Glomerular visceral epithelial cell (primary cell): Measurements from ENCODE around the gene GMPR.
A peak's percentile ranks its signal among the peaks of the same experiment; 100 is the strongest.

Experiments
- DNase-seq: peaks from one replicate; pipeline ENCODE4 v3.0.0-alpha.2; 2016; ENCODE audit errors: extremely low spot score

Gene GMPR

DNA sequence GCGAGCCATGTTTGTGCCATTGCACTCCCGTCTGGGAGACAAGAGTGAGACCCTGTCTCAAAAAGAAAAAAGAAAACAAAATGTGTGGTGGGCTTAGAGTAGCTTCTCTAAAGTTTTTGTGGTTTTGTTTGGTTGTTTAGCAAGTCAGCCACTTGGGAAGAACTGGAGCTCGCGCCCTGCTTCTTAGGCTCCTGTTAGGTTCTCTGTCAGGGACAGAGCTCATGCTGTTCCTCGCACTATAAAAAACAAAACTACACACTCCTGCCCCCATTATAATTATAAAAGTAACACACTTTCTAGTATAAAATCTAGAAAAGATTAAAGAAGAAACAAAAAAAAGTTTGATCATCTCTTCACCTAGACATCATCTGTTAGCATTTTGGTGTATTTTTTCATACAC is 33.0 kb downstream of the GMPR start:
- no peak for DNase-seq

DNA sequence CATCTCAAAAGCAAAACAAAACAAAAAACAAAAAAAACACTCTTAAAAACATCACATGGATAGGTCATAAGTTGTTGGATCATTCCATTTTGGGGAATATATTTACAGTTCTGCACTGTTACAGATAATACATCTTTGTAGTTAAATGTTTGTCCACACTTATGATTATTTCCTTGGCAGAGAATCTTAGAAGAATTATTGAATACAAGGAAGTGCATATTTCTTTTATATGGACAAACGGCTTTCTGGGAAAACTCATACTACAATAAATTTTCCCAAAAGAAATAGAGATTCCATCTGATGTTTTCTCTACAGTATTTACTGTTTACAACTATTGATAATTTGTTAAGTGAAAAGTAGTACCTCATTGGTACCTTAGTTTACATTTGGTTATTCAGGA is 33.8 kb downstream of the GMPR start:
- DNase-seq, result no peak

DNA sequence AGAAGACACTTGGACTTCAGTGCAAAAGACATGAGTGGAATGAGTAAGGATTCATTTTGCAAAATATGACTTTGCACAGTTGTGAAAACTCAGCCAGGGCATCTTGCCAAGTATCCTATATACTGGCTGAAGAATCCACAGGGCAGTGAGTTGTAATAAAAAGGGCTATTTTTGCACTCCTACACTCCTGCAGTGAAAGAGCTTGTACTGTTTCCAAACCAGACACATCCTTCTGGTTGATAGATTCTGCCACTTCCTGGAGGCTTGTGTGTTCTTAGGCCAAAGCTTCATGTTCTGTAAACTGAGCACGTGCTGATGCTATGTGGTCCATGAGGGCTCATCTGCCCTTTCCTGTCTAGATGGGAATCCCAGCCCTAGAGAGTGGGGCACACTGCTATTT is 34.9 kb downstream of the GMPR start:
- DNase-seq, result no peak

DNA sequence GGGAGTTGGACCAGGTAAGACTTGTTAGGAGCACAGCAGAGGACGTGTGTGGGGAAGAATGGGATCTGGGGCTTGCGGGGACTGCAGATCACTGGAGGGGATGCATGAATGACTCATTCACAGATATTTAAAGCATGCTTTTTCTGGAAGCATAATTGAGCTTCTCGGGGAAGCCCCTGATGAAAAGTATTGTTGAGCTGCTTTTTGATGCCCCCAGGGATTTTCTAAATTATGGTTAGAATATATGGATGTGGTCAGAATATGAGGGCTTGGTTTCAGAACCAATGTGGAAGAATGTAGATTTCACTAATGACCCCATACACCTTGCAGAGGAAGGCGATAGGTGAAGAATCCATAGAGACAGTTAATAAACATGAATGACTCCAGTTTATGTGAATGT is 36.1 kb downstream of the GMPR start:
- DNase-seq, result no peak

DNA sequence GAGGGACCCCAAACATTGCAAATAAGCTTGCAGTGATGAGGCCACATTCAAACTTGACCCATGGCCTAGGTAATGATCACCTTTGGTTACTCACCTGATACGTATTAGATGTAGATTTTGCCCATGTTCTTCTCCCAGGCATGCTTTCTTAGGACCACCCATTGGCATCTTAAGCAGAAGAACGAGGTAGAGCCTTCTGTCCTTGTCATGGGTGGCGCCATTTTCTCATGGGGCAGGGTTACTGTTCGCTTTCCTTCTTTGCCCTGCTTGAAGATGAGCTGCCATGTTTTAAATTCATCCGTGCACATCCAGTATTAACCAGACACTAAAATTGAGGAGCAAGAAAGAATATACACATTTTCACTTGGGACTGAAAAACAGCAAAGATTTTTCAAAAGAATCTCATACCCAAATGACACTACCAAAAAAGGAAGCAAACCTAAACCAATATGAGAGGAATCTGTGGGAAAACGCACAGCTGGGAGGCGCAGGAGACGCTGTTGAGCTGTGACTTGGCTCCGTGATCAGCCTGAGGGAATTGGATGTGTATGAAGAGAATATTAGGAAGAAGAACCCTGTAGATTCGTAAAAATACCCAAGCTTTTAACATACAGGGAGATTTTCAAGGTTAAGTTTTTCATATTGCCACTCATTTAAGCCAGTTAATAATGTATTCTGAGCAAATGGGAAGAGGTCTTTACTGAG is 36.6 kb downstream of the GMPR start:
- no peak for DNase-seq

DNA sequence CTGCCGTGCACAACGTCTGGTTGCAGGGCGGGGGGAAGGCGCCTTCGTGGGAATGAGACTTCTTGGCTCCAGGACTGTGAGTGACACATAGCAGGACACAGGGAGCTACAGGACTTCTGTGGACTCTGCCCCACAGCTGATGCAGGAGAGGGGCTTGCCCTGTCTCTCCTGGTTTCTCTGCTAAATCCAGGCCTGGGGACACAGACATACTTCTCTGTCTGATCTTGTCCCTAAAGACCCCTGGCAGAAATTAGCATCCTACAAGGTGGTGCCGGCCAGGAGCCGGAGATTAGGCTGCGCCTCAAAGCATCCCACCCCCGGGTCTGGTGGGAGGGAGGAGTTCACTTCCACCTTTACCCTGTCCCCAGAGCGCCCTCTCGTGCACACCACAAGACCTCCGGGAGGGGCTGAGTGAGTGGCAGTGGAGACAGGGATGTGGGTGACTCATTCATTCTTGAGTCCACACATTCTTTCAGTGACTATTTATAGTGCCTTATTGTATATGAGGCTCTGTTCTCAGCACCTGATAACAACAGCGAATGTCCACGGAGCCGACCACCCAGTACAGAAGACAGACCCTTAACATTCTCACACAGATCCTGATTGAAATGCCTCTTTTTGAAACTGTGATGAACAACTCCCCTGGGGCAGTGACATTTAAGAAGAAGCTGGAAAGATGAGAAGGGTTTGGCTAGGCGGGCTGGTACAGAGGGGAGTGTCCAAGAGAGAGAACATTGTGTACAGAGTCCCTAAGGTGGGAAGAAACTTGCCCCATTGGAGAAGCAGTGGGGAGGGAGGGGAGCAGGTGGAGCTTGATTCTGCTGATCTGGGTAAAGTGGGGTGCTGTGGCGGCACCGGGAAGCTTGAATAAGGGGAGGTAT is 39.0 kb downstream of the GMPR start:
- peak; percentile 85 for DNase-seq

DNA sequence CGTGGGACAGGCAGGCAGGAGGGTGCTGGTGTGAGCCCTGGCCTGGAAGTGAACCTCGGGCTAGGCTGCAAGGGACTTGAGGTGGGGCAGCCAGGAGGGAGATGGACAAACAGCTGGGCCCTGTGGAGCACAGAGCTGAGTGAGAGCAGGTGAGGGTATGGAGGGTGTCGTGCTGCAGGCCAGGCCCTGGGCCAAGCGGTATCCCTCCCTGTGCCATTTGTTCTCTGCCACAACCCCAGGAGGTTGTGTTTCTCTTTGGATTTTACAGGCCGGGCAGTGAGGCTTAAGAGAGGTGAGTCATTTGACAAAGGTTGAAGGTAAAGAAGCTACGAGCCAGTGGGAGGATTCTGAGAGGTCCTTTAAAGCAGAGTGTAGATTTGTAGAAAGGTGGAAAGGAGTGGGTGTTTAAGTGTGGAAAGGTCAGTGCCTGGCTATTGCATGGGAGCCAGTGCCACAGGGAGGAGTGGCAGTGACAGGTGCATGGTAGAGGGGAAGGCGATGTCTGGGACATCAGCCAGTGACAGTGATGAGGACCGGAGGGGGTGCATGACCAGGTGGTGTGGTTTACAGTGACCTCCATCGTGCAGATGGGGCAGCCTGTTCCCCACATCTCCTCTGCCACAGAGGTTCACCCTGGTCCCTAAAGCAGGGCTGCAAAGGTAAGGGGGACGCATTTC is 39.8 kb downstream of the GMPR start:
- DNase-seq, result no peak

DNA sequence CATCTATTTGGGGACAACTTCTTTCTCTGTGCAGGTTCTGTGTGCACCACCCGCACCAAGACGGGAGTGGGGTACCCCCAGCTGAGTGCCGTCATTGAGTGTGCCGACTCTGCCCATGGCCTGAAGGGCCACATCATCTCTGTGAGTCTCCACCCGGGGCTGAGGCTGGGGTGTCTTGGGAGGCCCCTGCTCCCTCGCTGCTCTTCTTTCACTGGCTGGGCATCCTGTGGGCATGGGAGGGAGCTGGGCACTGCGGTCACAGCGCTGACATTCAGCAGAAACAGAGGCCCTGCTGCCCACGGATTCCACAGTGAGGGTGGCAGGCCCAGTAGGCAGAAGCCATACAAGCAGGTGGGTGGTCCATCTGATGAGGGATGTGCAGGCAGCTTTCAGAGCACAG is 40.4 kb downstream of the GMPR start:
- no peak for DNase-seq

DNA sequence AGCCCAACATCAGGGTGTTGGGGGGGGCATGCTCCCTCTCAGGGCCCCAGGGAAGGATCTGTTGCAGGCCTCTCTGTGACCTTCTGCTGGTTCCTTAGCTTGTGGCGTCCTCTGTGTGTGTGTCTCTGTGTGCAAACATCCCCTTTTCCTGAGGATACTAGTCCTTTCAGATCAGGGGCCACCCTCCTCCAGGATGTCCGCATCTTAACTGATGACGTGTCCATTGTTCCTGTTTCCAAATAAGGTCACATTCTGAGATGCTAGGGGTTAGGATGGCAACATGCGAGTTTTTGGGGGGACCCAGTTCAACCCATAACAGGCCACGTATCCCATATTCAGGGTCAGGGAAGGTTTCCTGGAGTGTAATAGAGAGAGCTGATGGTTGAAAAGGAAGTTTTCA is 40.9 kb downstream of the GMPR start:
- no peak for DNase-seq

DNA sequence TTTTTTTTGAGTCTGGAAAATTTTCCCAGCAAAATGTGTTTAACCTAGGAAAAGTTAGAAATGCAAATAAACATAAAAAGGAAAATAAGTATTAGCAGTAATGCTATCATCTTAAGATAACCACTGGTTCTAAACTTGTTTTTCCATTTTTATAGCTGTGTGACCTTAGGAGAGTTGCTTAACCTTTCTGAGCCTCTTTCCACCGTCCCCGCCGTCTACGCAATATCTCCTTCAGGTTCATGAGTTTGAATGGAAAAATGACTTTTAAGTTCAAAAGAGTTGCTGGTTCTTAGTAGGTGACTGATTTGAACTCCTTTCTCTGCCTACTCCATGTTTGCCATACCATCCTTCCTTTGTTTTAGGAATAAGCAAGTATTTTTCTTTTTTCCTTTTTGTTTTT is 44.0 kb downstream of the GMPR start:
- no peak for DNase-seq

DNA sequence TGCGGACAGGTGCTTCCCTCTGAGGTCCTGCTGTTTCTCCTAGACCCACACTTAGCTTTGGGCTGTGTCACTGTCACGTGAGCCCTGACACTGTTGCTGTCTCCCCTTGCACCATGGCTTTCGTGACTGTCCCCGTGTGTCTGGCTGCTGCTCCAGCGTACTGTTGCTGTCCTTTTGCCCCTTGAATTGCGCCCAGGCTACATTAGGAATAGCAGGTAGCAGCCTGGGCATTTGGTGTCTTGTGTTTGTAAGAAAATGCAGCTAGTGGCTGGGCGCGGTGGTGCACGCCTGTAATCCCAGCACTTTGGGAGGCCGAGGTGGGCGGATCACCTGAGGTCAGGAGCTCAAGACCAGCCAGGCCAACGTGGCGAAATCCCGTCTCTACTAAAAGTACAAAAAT is 46.1 kb downstream of the GMPR start:
- no peak for DNase-seq

DNA sequence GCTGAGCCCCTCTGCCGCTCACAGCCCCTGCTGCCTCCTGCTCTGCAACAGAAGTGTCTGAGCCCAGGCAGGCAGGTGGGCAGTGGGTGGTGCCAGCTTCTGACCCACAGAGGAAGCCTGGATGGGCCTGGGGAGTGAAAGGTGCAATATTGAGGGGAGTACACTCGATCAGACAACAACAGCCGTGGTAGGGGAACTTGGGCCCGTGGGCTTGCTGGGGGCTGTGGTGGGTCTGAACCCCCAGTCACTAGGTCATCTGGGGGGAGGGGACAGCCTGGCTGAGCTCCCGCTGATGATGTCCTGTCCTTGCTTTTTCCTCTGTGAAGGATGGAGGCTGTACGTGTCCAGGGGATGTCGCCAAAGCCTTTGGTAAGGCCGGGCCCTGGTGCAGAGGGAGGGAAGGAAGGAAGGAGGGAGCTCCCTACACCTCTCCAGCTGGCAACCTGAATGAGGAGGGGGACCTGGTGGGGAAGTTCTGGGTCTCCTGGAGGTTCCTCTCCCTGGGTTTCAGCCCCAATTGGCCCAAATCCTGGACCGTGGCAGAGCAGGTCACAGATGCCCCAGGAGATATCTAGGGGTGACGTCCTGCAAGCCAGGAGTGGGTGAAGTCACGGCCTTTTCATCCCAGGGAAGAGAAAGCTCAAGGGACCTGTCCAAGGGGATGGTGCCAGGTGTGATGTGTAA is 47.2 kb downstream of the GMPR start:
- DNase-seq, result no peak

DNA sequence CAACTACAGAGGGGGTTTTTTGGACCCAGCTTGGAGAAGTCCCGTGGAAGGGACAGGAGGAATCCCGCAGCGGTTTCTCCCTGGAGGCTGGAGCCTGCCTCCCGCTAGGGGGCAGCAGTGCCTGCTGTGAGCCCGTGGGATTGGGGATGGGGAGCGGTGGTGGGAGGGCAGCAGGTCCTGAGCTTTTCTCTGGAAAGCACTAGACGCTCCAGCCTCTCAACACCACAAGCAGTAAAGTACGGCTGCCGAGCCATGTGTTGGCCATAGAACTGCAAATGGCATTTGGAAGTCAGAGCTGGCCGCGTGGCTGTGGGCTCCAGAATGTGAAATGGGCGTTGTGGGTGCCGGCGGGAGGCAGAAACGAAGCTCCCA is 47.8 kb downstream of the GMPR start:
- DNase-seq, result peak; percentile 41

DNA sequence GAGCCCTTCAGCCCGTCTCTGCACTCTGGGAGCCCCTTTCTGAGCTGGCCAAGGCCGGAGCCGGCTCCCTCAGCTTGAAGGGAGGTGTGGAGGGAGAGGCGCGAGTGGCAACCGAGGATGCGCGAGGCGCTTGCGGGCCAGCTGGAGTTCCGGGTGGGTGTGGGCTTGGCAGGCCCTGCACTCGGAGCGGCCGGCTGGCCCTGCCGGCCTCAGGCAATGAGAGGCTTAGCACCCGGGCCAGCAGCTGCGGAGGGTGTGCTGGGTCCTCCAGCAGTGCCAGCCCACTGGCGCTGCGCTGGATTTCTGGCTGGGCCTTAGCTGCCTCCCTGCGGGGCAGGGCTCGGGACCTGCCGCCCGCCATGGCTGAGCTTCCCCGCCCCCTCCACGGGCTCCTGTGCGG is 49.8 kb downstream of the GMPR start:
- no peak for DNase-seq

DNA sequence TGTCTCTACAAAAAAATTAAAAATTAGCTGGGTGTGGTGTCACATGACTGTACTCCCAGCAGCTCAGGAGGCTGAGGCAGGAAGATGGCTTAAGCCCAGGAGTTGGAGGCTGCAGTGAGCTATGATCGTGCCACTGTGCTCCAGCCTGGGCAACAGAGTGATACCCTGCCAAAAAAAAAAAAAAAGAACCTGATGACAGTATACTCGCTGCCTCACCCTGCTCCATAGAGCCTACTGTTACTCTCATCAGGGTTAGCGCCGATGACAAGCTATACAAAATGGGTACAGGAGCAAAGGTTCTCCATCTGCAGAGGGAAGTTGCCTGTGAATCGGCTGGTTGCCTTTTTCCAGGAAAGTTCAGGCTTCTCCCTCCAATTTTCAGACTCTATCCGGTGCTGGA is 53.4 kb downstream of the GMPR start:
- DNase-seq, result no peak

DNA sequence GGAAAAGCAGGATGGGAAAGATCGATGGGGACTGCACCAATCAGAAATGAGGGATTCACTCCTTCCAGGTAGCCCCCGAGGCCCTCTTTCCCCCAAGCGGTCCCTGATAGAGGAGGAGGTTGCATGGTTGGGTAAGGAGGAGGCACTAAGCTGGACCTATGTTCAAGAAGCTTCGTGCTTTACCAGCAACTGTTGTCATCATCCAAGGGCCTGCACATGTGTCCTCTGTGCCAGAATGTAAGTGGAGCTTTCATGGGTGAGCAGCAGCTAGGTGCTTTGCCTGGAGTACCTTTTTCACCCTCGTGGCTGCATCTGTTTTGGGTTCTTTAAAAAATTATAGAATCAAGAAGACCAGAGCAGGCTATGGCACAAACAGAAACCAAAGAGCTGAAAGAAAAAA is 54.0 kb downstream of the GMPR start:
- DNase-seq, result no peak

DNA sequence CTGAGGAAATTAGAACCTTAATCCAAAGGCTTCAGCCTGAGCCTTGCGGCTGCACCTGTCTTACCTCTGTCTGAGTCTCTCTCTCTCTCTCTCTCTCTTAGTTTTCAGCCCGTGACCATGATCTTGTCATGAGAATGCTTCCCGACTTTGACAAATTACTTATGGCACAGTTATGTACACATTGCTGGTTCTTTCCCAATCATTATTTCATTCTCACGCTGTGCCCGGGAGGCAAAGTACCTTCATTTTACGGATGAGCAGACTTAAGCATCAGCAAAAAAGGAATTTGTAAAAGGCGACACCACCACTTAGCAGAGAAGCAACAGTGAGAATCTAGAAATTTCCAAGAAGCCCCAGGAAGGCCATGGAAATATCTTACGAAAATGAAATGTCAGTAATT is 54.6 kb downstream of the GMPR start:
- no peak for DNase-seq

DNA sequence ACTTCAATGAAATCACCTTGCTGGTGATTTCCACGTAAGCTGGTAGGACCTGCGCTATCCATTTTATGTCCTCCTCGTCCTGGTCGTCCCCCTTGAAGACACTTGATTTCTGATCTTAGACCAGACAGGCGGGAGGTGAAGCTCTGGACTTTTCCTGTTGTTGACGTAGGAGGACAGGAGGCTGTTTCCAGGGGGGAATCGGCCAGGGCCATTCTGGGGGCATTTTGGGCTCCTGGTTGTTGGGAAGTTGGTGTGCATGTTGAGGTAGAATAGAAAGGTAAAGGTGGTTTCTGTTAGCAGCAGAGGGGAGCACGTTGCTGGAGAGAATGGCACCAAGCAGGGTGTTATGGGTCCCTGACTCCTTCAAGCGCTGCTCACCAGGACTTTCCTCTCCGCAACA is 56.0 kb downstream of the GMPR start:
- DNase-seq, result no peak

DNA sequence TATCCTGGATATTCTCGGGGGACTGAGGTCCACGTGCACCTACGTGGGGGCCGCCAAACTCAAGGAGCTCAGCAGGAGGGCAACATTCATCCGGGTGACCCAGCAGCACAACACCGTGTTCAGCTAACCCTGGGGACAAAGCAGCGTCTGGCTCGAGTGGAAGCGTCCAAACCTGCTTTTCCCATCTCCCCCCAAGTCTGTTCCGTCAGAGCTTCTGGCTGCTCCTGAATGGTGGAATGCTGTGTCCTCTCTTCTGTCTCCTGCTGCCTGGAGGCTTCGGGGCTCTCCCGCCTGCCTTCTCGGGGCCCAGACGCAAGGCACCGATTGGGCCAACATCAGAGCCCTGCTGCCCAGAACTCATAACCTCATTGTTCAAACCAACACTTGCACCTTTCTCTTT is 56.7 kb downstream of the GMPR start:
- no peak for DNase-seq

DNA sequence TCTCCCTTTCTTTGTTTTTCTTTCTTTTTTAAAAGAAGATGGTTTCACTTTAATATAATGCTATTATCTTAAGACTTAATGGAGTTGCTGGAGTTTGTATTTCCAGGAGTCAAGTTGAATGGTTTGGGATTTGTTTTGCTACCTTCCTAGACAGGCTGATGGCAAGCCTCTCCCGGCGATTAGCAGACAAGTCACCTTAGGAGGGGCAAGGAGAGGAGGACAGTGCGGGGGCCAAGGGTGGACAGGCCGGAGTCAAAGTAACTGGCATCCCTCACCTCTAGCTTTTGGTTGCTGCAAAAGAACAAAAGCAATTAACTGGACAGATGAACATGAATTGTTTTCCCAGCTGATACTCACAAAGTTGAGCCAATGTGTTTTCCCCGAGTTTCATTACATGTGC is 57.1 kb downstream of the GMPR start:
- no peak for DNase-seq

DNA sequence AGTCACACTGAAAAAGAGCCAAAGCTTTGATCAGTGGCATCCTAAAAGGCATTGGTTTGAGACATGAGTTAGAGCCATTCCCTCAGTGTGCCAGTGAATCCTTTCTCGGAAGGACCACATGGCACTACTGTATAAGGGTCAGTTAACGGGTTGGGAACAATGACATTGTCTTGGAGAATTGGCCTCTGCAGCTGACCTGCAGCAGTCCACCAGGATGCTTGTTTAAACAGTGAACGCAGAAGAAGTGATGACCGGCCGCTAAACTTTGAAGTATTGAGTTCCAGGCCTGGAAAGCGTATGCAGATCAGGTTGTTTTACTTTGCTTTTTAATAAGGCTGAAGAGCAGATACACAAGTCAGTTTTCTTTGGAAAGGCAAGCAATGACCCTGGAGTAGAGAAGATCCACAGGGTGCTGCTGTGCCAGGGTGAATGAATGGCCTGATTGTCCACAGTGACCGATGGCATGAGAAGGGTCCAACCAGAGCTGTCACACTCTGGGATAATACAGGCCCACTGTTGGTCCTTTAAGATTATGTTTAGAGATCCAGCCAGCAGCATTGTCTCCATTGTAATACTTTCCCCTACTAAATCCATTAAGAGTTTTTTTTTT is 57.8 kb downstream of the GMPR start:
- DNase-seq, result no peak

DNA sequence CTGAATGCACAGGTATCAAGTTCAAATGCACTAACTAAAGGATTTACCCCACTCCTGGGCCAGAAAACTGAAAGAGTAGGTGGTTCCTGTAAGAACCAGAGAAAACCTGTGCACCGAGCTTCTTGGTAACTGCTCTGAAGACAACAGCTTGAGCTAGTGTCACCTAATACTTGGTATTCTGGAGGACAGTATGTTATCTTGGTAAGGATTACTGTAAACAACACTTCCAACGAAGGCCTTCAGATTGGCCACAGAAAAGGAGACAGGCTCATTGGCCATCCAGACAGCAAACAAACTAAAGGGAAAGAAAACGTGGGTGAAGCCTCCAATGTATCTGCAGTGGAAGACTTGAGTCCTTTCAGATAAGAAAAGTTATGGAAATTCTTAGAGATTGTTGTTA is 61.5 kb downstream of the GMPR start:
- DNase-seq, result no peak
